Motor neuron (in vitro differentiated cells): ENCODE measurements around the gene PTPRR. TPM values are rescaled to one million over a fixed set of nuclear protein-coding genes. Genes with fewer than 3 reads are reported as not detected.

ENCODE experiments used
- ATAC-seq, 8 experiments: fragments of 200-7000 bp; cut with Tn5 transposase; replicated peaks in 6 of 8; 2 replicates each; pipeline ENCODE4 v1.8.0; 2021; ENCODE audit warnings: mild to moderate bottlenecking in 8 of 8, moderate library complexity in 8 of 8
- H3K27ac ChIP-seq, 2 donors: fragments of 250-450 bp; sonication (Bioruptor Pico); 2 replicates each; pipeline ENCODE4 v1.9.0; 2021; ENCODE audit warnings: antibody characterized with exemption in 2 of 2, mild to moderate bottlenecking in 2 of 2, moderate library complexity in 1 of 2
- H3K4me1 ChIP-seq, 2 donors: fragments of 250-450 bp; sonication (Bioruptor Pico); replicated peaks in 1 of 2; 2 replicates each; pipeline ENCODE4 v1.6.1; 2021; ENCODE audit warnings: antibody characterized with exemption in 2 of 2, mild to moderate bottlenecking in 2 of 2, moderate library complexity in 1 of 2
- H3K4me3 ChIP-seq, 5 donors: fragments of 250-450 bp; sonication (Bioruptor Pico); 2 replicates each; pipeline ENCODE4 v1.9.0; 2021; ENCODE audit warnings: antibody characterized with exemption in 5 of 5, mild to moderate bottlenecking in 5 of 5, moderate library complexity in 4 of 5
- WGBS, 10 experiments: fragments of 450-650 bp; shearing (Covaris generic); methylation state at CpG; one replicate each; pipeline ENCODE4 v1.0.0; 2022; 5-methylcytosine and 5-hydroxymethylcytosine counted together
- in situ Hi-C, 9 experiments: fragments of 400-800 bp; cut with MboI; loops; one replicate each; pipeline ENCODE4 v1.15.0; 2021; ENCODE audit warnings: low sequenced_read_pairs in 9 of 9, low pct_unique_long_range_greater_than_20kb in 2 of 9; ENCODE audit not compliant: unreplicated experiment in 9 of 9
- total RNA-seq, 8 experiments: library from RNA; unstranded; fragments of 300-600 nt; gene quantifications; 2 replicates each; pipeline versions ENCODE4 v1.2.3 to v1.2.4, GENCODE V29; 2022

Gene PTPRR
- total RNA-seq, 8 experiments from 2014 or later = 0.18 to 3.6 (median 2.1) TPM; not detected in 1

DNA sequence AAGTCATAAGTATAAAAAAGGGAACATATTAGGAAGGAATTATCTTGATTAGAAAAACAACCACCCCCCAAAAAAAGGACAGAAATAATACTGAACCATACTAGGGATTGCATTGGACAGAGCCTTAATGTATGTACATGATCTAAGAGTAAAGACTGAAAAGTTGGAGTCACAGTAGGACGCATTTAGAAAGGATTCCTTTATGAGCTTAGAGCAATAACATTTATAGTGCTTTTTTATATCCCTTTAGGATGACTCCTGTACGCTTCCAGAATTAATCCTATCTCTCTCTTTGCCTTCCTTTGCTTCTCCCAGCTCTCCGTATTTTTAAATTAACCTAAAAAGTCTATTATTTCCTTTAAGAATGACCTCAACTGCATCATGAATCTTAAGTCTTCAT is 75.3 kb downstream of the PTPRR start:
- Histone ChIP-seq H3K27ac (no peak overlapping the region), H3K4me3 (no peak overlapping the region), H3K4me1 (no peaks in the 10 kb centered on the region)
- no peak for ATAC-seq
- in situ Hi-C loops = loop anchor here in 2 of 9 experiments (10.0 to 25.0 kb wide), 2 partner anchors 110 to 258 kb away; no protein-coding TSS in a partner anchor
- 30 to 96% (median 88%) methylated on average over 1 to 3 of the region's 3 CpGs; no CpG with 5 or more reads in 1 of the 10 experiments for WGBS, 10 experiments

DNA sequence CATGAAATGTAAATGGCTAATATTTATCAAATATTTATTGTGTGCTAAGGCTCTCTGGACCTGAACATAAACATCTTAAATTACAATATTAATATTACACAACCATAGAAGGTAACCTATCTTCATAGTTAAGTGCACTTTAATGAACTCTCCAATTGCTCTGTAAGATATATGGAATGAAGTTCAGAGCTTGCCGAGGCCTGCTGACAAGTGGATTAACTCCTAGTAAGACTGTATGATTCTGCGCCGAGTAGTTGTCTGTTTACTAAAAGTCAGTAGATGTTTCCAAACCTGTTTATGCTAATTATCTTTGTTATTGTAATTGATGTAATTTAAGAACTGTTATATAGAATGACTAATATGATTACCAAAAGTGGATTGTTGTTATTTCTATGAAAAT is 77.2 kb downstream of the PTPRR start:
- H3K27ac ChIP-seq = no peak overlapping the region
- 25 to 100% (median 92%) methylated on average over 1 to 3 of the region's 3 CpGs; no CpG with 5 or more reads in 1 of the 10 experiments for WGBS, 10 experiments
- no peak overlapping the region for H3K4me3 ChIP-seq
- no peaks in the 10 kb centered on the region for H3K4me1 ChIP-seq
- ATAC-seq = no peak
- in situ Hi-C loops = loop anchor here in 2 of 9 experiments (10.0 to 25.0 kb wide), 2 partner anchors 109 to 256 kb away; no protein-coding TSS in a partner anchor

DNA sequence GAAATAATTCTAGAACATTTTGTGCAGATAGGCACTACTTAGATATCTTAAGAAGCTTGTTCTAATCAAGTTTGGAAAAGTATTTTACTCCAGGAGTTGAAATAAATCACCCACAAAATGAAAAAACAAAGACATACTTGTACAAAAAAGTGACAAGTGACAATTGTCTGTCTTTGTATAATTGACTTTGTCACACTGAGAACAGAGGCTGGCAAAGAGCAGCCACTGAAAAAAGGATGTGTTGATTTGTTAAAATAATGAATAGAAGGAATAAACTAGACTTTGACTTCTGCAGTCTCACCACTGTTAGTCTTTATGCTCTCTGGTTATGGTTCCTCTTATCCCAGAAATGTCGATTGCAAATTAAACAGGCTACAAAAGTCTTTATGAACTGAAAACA is 77.6 kb downstream of the PTPRR start:
- ATAC-seq = no peak
- in situ Hi-C loops = loop anchor here in 2 of 9 experiments (10.0 to 25.0 kb wide), 2 partner anchors 108 to 256 kb away; no protein-coding TSS in a partner anchor
- WGBS, 10 experiments = 0 to 100% (median 100%) methylated on average over 1 of the region's 1 CpG; no CpG with 5 or more reads in 3 of the 10 experiments
- Histone ChIP-seq H3K27ac (no peak overlapping the region), H3K4me3 (no peak overlapping the region), H3K4me1 (peaks cover 0 to 1% of the 10 kb centered on the region in 2 donors)

DNA sequence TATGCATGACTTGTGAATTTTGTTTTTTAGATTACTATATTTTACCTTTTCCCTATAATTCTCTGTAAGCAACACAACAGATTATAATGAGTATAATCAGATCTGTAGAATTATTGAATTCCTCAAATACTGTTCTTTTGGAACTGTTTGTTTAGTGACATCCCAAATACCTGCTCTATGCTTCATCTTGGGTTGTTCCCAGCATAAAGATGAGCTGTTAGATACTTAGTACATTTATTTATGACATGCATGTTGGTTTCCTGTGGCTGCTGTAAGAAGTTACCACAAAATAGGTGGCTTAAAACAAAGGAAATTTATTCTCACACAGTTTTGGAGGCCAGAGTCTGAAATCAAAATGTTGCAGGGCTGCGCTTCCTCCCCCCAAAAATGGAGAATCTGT is 78.4 kb downstream of the PTPRR start:
- Histone ChIP-seq H3K27ac (no peak overlapping the region), H3K4me3 (no peak overlapping the region), H3K4me1 (peaks cover 0 to 3% of the 10 kb centered on the region in 2 donors)
- no peak for ATAC-seq
- in situ Hi-C loops = loop anchor here in 2 of 9 experiments (10.0 to 25.0 kb wide), 2 partner anchors 107 to 255 kb away; no protein-coding TSS in a partner anchor
- 80 to 100% (median 100%) methylated on average over 1 of the region's 1 CpG; no CpG with 5 or more reads in 3 of the 10 experiments for WGBS, 10 experiments

DNA sequence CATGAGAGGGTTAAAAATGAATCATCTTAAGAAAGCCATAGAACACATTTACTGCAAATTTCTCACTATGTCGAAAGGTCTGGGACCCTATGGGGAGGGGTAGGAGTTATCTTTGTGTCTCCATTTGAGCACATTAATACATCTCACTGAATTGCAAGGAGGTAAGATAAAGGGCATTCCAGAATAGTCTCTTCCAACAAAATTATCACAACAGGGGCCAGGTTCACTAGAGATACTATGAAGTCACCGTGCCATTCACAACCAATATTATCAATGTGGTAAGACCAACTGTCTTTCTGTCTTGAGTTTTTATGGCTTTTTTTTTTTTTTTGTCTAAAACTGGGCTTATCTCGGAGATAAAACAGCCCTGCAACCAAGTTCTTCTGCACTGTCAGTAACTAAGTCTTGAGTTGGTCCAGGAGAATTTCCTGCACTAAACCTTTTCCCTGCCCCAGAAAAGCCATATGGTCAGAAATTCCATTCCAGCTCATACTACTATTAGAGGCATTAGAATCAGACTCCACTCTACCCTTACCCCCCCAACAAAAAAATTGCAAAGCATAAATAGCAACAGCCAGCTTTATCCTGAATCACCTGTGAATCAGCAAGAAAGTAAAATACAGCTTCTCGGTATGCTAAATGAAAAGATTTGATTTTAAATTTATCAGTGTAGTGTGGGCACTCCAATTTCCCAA is 79.7 kb downstream of the PTPRR start:
- in situ Hi-C loops = loop anchor here in 2 of 9 experiments (10.0 to 25.0 kb wide), 2 partner anchors 106 to 254 kb away; no protein-coding TSS in a partner anchor
- 44 to 96% (median 85%) methylated on average over 1 to 4 of the region's 4 CpGs for WGBS, 10 experiments
- H3K27ac ChIP-seq = no peak overlapping the region
- H3K4me3 ChIP-seq = no peak overlapping the region
- ATAC-seq = no peak
- H3K4me1 ChIP-seq = peaks cover 0 to 3% of the 10 kb centered on the region in 2 donors

DNA sequence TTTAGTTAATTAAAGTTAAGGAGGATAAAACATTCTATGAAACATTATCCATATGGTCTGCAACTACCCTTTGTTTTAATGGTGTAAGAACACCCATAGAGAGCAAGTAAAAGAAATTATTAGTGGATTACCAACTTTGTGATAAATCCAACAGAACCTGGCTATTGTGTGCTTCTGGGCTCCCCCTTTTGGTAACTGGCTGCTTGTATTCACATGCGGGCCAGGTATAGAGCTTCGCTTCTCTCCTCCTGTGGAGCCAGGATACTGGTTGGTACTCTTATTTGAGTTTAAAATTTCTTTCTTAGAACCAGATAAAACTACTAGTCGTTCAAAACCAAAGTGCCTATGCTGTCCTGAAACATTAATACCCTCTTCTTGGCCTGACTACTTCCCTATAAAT is 81.0 kb downstream of the PTPRR start:
- ATAC-seq = no peak
- no peak overlapping the region for H3K4me3 ChIP-seq
- in situ Hi-C loops = loop anchor here in 1 of 9 experiments (25.0 kb wide), 1 partner anchor 252 kb away; no protein-coding TSS in a partner anchor
- peaks cover 0 to 3% of the 10 kb centered on the region in 2 donors for H3K4me1 ChIP-seq
- 7 to 93% (median 73%) methylated on average over 1 to 3 of the region's 3 CpGs; no CpG with 5 or more reads in 1 of the 10 experiments for WGBS, 10 experiments
- H3K27ac ChIP-seq = no peak overlapping the region

DNA sequence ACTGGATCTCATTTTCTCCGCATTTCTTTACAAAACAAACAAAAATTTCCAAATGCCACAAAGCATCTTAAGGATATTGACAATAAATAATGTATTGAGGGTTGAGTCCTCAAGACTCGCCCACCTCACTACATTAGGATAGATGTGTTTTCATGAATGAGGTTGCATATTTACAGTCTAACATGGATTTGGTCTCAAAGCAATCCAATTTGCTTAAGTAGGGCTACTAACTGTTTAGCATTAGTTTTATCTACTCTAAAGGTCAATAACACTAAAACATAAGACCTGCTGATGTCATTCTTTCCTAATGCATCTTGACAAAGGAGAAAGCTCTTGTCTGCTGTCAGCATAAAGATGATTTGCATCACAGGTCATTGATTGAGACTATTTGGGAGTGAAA is 82.4 kb downstream of the PTPRR start:
- peak in 3 of 8 experiments; percentile 56 to 95 (median 60) for ATAC-seq
- in situ Hi-C loops = loop anchor here in 1 of 9 experiments (25.0 kb wide), 1 partner anchor 251 kb away; no protein-coding TSS in a partner anchor
- WGBS, 10 experiments = 0 to 100% (median 53%) methylated on average over 1 to 2 of the region's 2 CpGs; no CpG with 5 or more reads in 2 of the 10 experiments
- Histone ChIP-seq H3K27ac (no peak overlapping the region), H3K4me3 (no peak overlapping the region), H3K4me1 (peaks cover 0 to 3% of the 10 kb centered on the region in 2 donors)

DNA sequence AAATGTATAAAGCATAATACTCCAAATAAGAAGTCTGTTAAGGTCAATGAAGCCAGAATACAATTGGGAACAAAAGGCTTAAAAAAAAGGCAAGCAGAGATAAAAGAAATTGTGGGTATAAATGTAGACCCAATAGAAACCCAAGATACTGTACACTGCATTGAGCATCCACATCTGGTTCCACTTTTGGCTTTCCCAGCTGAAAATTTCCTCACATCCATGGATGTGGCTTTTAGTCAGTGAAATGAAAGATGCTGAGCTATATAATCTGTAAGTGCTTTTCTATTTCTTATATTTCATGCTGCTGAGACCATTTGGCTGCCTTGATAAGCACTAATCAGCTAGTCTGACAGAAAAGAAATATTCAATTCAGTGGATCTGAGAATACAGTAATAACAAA is 83.5 kb downstream of the PTPRR start:
- H3K27ac ChIP-seq = no peak overlapping the region
- ATAC-seq = no peak
- H3K4me1 ChIP-seq = peaks cover 0 to 3% of the 10 kb centered on the region in 2 donors
- in situ Hi-C loops = loop anchor here in 1 of 9 experiments (25.0 kb wide), 1 partner anchor 250 kb away; no protein-coding TSS in a partner anchor
- no peak overlapping the region for H3K4me3 ChIP-seq

DNA sequence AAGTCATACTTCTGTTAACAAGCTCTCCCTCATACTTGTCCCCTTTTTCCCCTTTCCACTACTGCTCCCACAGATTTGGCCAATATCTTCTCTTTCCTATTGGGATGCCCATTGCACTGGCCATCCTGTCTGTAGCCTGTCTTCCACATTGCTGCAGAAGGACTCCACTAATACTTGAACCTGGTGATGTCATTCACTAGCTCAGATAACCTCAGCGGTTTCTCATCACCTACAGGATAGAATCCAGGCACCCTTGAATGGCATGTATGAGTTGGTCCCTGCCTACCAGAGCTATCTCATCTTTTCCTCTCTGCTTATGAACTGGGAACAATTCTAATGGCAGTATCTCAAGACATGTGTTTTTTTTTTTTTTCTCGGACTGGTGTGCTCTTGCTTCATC is 84.6 kb downstream of the PTPRR start:
- WGBS, 10 experiments = 0 to 100% (median 57%) methylated on average over 1 to 2 of the region's 2 CpGs; no CpG with 5 or more reads in 3 of the 10 experiments
- Histone ChIP-seq H3K27ac (no peak overlapping the region), H3K4me3 (no peak overlapping the region), H3K4me1 (peaks cover 0 to 3% of the 10 kb centered on the region in 2 donors)
- no peak for ATAC-seq
- in situ Hi-C loops = loop anchor here in 1 of 9 experiments (25.0 kb wide), 1 partner anchor 249 kb away; no protein-coding TSS in a partner anchor

DNA sequence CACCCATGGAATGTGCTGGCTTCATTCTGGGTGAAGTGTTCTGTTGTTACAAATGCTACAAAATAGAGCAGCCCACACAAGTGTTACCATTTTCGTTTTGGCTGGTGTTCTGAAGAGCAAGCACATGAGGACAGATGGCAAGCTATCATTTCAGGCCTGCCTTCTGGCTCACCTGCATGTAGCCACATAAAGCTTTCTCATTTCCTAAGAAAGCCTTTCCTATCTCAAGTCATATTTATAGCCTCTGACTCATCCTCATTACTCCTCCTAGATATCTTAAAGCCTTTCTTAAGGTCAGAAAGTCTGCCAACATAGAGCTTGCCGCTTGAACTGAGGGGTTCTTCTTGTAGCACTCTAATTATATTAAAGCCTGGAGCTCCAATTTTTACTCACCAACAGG is 89.0 kb downstream of the PTPRR start:
- in situ Hi-C loops = loop anchor here in 1 of 9 experiments (25.0 kb wide), 1 partner anchor 244 kb away; no protein-coding TSS in a partner anchor
- 0 to 91% (median 65%) methylated on average over 1 to 2 of the region's 2 CpGs for WGBS, 10 experiments
- Histone ChIP-seq H3K4me1 (no peaks in the 10 kb centered on the region), H3K4me3 (no peak overlapping the region), H3K27ac (no peak overlapping the region)
- peak in 7 of 8 experiments; percentile 27 to 72 (median 44) for ATAC-seq

DNA sequence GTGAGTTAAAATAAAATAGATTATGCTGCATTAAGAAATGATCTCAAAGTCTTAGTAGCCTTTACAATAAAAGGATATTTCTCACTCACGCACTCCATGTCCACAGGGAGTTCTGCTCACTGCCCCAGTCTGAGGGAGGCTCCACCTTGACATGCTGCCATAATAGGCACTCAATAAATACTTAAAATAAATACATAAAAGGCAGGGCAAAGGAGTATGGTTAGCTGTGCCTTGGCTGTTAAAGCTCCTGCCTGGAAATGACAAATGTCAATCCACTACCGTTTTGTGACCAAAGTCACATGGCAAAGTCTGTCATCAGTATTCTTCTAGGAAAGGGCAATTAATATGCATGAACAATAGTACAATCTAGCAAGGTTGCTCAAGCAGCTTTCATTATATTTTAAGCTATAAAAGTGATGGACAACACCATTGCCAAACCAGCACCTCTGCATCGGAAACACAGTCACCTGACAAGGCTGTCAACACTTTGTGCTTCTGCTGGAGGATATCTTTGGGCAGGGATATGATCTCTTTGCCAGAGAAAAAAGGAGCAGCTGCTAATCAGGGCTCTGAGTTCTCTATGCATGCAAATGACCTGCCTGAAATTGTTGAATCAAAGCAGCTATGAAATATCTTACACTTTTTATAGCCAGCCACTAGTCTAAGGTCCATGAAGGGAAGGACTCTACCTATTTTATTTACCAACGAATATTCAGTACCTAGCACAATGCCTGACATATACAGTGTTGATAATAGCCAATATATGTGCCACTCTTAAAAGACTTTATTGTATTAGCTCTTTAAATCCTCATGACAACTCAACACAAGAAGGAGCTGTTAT is 90.1 kb downstream of the PTPRR start:
- in situ Hi-C loops = loop anchor here in 1 of 9 experiments (25.0 kb wide), 1 partner anchor 243 kb away; no protein-coding TSS in a partner anchor
- no peak overlapping the region for H3K4me3 ChIP-seq
- ATAC-seq = no peak
- no peaks in the 10 kb centered on the region for H3K4me1 ChIP-seq
- 39 to 100% (median 75%) methylated on average over 1 to 3 of the region's 4 CpGs for WGBS, 10 experiments
- no peak overlapping the region for H3K27ac ChIP-seq

DNA sequence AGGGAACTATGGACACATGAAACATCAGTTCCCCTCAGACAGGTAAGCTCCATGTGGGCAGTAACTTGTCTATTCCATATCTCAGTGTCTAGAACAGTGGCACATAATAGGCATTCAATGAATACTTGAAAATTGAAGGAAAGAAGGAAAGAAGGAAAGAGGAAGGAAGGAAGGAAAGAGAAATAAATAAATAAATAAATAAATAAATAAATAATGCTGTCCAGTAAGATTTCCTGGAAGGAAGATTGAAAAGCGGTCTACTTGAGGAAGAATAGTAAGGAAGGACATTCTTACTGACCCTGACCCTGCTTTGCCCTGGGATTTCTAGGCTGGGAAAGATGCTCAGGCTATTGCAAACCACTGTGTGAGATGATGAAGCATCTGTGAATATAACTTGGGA is 91.5 kb downstream of the PTPRR start:
- H3K27ac ChIP-seq = no peak overlapping the region
- 42 to 100% (median 92%) methylated on average over 1 of the region's 1 CpG; no CpG with 5 or more reads in 2 of the 10 experiments for WGBS, 10 experiments

More for the DNA sequence above, 91.5 kb downstream of the PTPRR start:
- no peaks in the 10 kb centered on the region for H3K4me1 ChIP-seq
- H3K4me3 ChIP-seq = no peak overlapping the region
- ATAC-seq = no peak
- in situ Hi-C loops = loop anchor here in 1 of 9 experiments (10.0 to 25.0 kb wide), 2 partner anchors 94 to 242 kb away; no protein-coding TSS in a partner anchor
